ENCODE results near the gene TMEM140. TPM values are rescaled to one million over a fixed set of nuclear protein-coding genes. Genes with fewer than 3 reads are reported as not detected.

The TMEM140 gene
- total and polyA plus RNA-seq, 2 of the 13 experiments (the other 11 are each of a cell fraction or from before 2014, with no cell fraction given) = 9.2 to 21.7 TPM

DNA sequence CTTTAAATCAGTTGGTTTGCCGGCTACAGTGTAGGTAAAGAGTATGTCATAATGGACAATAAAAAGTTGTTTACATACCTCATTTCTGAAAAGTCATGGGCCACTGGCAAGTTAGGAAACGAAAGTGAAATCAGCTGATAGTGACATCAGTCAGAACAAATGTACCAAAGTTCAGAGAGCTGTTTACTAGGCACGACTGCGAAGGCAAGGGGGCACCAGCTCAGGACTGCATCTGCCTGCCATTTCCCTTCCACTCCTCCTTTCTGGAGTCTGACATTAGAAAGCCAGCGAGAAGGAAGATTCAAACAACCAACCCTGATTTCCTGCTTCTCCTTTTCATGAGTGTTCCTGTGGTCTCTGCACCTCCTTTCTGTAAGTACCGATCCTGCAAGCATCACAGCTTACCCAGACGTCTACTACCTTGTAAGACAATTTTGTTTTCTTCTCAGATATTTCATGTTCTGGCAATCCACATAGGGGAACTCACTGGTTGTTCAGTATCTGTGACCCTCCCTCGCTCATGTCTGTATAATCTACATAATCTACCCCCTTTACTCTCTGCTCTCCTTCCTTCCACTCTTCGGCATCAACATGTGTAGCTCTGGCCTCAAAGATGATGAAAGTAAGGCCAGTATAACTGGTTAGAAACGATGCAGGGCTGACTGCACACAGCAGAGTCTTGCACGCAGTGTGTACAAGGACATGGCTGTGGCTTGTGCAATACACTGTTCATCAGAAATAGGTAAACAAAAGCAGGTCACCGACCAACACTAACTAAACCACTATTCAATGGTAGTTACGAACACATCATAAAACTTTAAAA, at the start of gene TMEM140 (continued):
- TF ChIP-seq, protein P1, sequence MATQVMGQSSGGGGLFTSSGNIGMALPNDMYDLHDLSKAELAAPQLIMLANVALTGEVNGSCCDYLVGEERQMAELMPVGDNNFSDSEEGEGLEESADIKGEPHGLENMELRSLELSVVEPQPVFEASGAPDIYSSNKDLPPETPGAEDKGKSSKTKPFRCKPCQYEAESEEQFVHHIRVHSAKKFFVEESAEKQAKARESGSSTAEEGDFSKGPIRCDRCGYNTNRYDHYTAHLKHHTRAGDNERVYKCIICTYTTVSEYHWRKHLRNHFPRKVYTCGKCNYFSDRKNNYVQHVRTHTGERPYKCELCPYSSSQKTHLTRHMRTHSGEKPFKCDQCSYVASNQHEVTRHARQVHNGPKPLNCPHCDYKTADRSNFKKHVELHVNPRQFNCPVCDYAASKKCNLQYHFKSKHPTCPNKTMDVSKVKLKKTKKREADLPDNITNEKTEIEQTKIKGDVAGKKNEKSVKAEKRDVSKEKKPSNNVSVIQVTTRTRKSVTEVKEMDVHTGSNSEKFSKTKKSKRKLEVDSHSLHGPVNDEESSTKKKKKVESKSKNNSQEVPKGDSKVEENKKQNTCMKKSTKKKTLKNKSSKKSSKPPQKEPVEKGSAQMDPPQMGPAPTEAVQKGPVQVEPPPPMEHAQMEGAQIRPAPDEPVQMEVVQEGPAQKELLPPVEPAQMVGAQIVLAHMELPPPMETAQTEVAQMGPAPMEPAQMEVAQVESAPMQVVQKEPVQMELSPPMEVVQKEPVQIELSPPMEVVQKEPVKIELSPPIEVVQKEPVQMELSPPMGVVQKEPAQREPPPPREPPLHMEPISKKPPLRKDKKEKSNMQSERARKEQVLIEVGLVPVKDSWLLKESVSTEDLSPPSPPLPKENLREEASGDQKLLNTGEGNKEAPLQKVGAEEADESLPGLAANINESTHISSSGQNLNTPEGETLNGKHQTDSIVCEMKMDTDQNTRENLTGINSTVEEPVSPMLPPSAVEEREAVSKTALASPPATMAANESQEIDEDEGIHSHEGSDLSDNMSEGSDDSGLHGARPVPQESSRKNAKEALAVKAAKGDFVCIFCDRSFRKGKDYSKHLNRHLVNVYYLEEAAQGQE (IDR thresholded peaks at IDR 0.05; ENCODE audit: borderline replicate concordance in 1 of 2, low read depth in 1 of 2, low read length in 2 of 2) = peak in 1 of 2 experiments; percentile 69; a peak in 1 of 4 replicates
- TF ChIP-seq PITX1 (CRISPR knock-in tag; IDR thresholded peaks at IDR 0.05) = no peak; the same call in 1 of the 2 replicates
- TF ChIP-seq KAT2B (IDR thresholded peaks at IDR 0.05; ENCODE audit: borderline replicate concordance, low read depth, low read length) = no peak
- TF ChIP-seq ZNF549 (CRISPR knock-in tag; IDR thresholded peaks at IDR 0.05) = no peak
- TF ChIP-seq NKX3-1 (CRISPR knock-in tag; IDR thresholded peaks at IDR 0.05) = no peak
- TF ChIP-seq ZNF160 (CRISPR knock-in tag; IDR thresholded peaks at IDR 0.05) = no peak
- TF ChIP-seq, protein P2, sequence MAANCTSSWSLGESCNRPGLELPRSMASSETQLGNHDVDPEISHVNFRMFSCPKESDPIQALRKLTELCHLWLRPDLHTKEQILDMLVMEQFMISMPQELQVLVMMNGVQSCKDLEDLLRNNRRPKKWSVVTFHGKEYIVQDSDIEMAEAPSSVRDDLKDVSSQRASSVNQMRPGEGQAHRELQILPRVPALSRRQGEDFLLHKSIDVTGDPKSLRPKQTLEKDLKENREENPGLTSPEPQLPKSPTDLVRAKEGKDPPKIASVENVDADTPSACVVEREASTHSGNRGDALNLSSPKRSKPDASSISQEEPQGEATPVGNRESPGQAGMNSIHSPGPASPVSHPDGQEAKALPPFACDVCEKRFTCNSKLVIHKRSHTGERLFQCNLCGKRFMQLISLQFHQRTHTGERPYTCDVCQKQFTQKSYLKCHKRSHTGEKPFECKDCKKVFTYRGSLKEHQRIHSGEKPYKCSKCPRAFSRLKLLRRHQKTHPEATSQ (CRISPR knock-in tag; IDR thresholded peaks at IDR 0.05; ENCODE audit: borderline replicate concordance) = 0 out of 2 replicates have a peak, but pooled peaks have one; percentile 38
- no peak for TF ChIP-seq SMARCE1 (IDR thresholded peaks at IDR 0.05; ENCODE audit: borderline replicate concordance)
- no peak for TF ChIP-seq THYN1 (CRISPR knock-in tag; IDR thresholded peaks at IDR 0.05; ENCODE audit: borderline replicate concordance, low read depth)
- TF ChIP-seq, protein P3, sequence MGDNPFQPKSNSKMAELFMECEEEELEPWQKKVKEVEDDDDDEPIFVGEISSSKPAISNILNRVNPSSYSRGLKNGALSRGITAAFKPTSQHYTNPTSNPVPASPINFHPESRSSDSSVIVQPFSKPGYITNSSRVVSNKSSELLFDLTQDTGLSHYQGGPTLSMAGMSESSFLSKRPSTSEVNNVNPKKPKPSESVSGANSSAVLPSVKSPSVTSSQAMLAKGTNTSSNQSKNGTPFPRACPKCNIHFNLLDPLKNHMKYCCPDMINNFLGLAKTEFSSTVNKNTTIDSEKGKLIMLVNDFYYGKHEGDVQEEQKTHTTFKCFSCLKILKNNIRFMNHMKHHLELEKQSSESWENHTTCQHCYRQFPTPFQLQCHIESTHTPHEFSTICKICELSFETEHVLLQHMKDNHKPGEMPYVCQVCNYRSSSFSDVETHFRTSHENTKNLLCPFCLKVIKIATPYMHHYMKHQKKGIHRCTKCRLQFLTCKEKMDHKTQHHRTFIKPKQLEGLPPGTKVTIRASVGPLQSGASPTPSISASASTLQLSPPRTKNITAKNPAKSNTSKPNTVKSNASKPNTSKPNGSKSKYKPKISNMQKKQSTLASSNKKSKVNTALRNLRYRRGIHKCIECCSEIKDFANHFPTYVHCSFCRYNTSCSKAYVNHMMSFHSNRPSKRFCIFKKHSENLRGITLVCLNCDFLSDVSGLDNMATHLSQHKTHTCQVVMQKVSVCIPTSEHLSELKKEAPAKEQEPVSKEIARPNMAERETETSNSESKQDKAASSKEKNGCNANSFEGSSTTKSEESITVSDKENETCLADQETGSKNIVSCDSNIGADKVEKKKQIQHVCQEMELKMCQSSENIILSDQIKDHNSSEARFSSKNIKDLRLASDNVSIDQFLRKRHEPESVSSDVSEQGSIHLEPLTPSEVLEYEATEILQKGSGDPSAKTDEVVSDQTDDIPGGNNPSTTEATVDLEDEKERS (CRISPR knock-in tag; IDR thresholded peaks at IDR 0.05) = peak; percentile 65; the same call in 1 of the 2 replicates
- TF ChIP-seq, protein P4, sequence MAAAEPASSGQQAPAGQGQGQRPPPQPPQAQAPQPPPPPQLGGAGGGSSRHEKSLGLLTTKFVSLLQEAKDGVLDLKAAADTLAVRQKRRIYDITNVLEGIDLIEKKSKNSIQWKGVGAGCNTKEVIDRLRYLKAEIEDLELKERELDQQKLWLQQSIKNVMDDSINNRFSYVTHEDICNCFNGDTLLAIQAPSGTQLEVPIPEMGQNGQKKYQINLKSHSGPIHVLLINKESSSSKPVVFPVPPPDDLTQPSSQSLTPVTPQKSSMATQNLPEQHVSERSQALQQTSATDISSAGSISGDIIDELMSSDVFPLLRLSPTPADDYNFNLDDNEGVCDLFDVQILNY (CRISPR knock-in tag; conservative IDR thresholded peaks at IDR 0.05) = no peak
- TF ChIP-seq MAF1 (CRISPR knock-in tag; IDR thresholded peaks at IDR 0.05; ENCODE audit: borderline replicate concordance) = no peak
- TF ChIP-seq, protein P5, sequence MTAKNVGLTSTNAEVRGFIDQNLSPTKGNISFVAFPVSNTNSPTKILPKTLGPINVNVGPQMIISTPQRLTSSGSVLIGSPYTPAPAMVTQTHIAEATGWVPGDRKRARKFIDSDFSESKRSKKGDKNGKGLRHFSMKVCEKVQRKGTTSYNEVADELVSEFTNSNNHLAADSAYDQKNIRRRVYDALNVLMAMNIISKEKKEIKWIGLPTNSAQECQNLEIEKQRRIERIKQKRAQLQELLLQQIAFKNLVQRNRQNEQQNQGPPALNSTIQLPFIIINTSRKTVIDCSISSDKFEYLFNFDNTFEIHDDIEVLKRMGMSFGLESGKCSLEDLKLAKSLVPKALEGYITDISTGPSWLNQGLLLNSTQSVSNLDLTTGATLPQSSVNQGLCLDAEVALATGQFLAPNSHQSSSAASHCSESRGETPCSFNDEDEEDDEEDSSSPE (CRISPR knock-in tag; IDR thresholded peaks at IDR 0.05) = 0 out of 2 replicates have a peak, but pooled peaks have one; percentile 31
- no peak for TF ChIP-seq CHD4 (IDR thresholded peaks at IDR 0.05; ENCODE audit: borderline replicate concordance, low read length)
- TF ChIP-seq, protein P6, sequence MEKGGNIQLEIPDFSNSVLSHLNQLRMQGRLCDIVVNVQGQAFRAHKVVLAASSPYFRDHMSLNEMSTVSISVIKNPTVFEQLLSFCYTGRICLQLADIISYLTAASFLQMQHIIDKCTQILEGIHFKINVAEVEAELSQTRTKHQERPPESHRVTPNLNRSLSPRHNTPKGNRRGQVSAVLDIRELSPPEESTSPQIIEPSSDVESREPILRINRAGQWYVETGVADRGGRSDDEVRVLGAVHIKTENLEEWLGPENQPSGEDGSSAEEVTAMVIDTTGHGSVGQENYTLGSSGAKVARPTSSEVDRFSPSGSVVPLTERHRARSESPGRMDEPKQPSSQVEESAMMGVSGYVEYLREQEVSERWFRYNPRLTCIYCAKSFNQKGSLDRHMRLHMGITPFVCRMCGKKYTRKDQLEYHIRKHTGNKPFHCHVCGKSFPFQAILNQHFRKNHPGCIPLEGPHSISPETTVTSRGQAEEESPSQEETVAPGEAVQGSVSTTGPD (CRISPR knock-in tag; IDR thresholded peaks at IDR 0.05) = no peak
- no peak for TF ChIP-seq RAD51 (IDR thresholded peaks at IDR 0.05; ENCODE audit: borderline replicate concordance)
